ENCODE results near the gene SEMA4B. TPM values are rescaled to one million over a fixed set of nuclear protein-coding genes. Genes with fewer than 3 reads are reported as not detected.

Gene SEMA4B
- total and polyA plus RNA-seq, 2 of the 8 experiments (the other 6 are each of a cell fraction or from before 2014, with no cell fraction given) = 42.7 to 43.0 TPM

DNA sequence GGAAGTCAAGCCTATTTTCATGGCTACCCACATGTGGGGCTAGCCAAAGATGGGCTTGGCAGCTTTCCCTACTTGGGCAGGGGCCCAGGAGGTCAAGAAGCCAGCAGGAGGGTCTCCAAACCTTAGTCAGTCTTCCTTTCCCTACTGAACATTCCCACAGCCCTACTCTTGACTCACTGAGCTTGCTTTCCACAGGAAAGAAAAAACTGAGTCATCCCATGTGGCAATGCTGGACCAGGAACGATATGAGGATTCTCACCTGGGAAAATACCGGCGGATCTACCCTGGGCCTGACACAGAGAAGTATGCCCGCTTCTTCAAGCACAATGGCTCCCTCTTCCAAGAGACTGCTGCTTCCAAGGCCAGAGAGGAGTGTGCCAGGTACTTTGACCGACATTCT is 60.7 kb downstream of the SEMA4B start:
- Histone ChIP-seq H3K79me2 (ENCODE audit: control insufficient read depth in 1 of 2, insufficient read depth in 2 of 2, low read length in 2 of 2) (peaks cover 3 to 15% of the 10 kb centered on the region in 2 experiments; a peak in 3 of 4 replicates), H4K8ac (ENCODE audit: extremely low read depth, insufficient read depth, low read length) (0 out of 2 replicates have a peak overlapping the region, but pooled peaks have one; percentile 25), H3K56ac (replicated peaks; ENCODE audit: insufficient read length, low read depth, low read length) (no peak overlapping the region), H3K4me2 (ENCODE audit: insufficient read depth in 1 of 2, low read depth in 2 of 2, low read length in 2 of 2) (no peak overlapping the region), H2BK20ac (ENCODE audit: low read length) (no peak overlapping the region), H2AK5ac (ENCODE audit: low read depth, low read length) (no peak overlapping the region), H3K9ac (replicated peaks in 1 of 4; ENCODE audit: extremely low read depth in 1 of 4, low read depth in 3 of 4, low read length in 3 of 4) (no peak overlapping the region), H2BK12ac (ENCODE audit: low read depth, low read length) (no peak overlapping the region), H3K27me3 (replicated peaks in 1 of 4; ENCODE audit: control insufficient read depth in 3 of 4, extremely low read depth in 1 of 4, insufficient read depth in 3 of 4, low read length in 3 of 4) (no peaks in the 10 kb centered on the region), H4K5ac (ENCODE audit: insufficient read length, low read depth, low read length) (no peak overlapping the region), H3K14ac (ENCODE audit: insufficient read length) (no peak overlapping the region), H3K36me3 (ENCODE audit: control insufficient read depth in 2 of 4, insufficient read depth in 4 of 4, low read length in 3 of 4) (no peaks in the 10 kb centered on the region), H2BK5ac (ENCODE audit: low read depth, low read length) (no peak overlapping the region), H3K4ac (replicated peaks; ENCODE audit: insufficient read length, low read depth, low read length) (no peak overlapping the region), H3K27ac (ENCODE audit: low read depth, low read length) (no peak overlapping the region), H3K23me2 (ENCODE audit: low read depth, low read length) (peaks cover 10% of the 10 kb centered on the region), H3K79me1 (ENCODE audit: low read depth, low read length) (no peaks in the 10 kb centered on the region), H3K9me3 (ENCODE audit: insufficient read depth in 2 of 2, low read depth in 1 of 2, low read length in 1 of 2) (no peaks in the 10 kb centered on the region), H2BK15ac (ENCODE audit: low read length) (no peak overlapping the region), H2BK120ac (replicated peaks; ENCODE audit: low read depth, low read length) (no peak overlapping the region), H4K91ac (replicated peaks; ENCODE audit: insufficient read length, low read length) (no peak overlapping the region), H3K4me3 (ENCODE audit: extremely low read depth in 1 of 4, insufficient read depth in 2 of 4, low read depth in 3 of 4, low read length in 4 of 4) (no peak overlapping the region), H3K4me1 (replicated peaks in 1 of 4; ENCODE audit: control insufficient read depth in 3 of 4, insufficient read depth in 4 of 4, low read length in 3 of 4) (peaks cover 0 to 7% (median 3%) of the 10 kb centered on the region in 4 experiments; a peak in 5 of 7 replicates), H2AFZ (ENCODE audit: low read length) (no peak overlapping the region), H4K20me1 (replicated peaks in 1 of 2; ENCODE audit: control insufficient read depth in 1 of 2, insufficient read depth in 2 of 2, low read length in 2 of 2) (no peaks in the 10 kb centered on the region), H3K23ac (ENCODE audit: insufficient read length) (no peak overlapping the region), H3K18ac (ENCODE audit: extremely low read depth, low read length) (no peak overlapping the region)
- FAIRE-seq = no peak
- 90% methylated on average over 5 of the region's 5 CpGs; no CpG with 5 or more reads in 1 of the 2 experiments for WGBS, 2 experiments (ENCODE audit: extremely low coverage in 1 of 2, insufficient coverage in 1 of 2, insufficient read length in 1 of 2, insufficient replicate concordance in 2 of 2, low coverage in 1 of 2, low lambda C conversion rate in 2 of 2, missing lambda C conversion rate in 1 of 2)
- ChIA-PET CTCF (ENCODE audit: partially characterized antibody) (interaction anchor here (0.7 to 2.4 kb wide), 7 partner anchors 9 to 903 kb away, joined by 3 to 10 read pairs (median 4); partner anchors contain the start of genes CIB1, GDPGP1 and TTLL13), POLR2A (ENCODE audit: partially characterized antibody) (interaction anchor here (1.1 to 1.7 kb wide), 2 partner anchors 11 to 28 kb away, joined by 4 to 7 read pairs; partner anchors contain the start of genes CIB1 and GDPGP1)
- TF ChIP-seq, protein P1, sequence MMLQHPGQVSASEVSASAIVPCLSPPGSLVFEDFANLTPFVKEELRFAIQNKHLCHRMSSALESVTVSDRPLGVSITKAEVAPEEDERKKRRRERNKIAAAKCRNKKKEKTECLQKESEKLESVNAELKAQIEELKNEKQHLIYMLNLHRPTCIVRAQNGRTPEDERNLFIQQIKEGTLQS (IDR thresholded peaks at IDR 0.05; ENCODE audit: insufficient read depth, low read depth, low read length) = no peak
- TF ChIP-seq TAF1 (IDR thresholded peaks at IDR 0.05; ENCODE audit: low read depth, low read length) (no peak), CREB1 (IDR thresholded peaks at IDR 0.05) (no peak), EZH2 (IDR thresholded peaks at IDR 0.05; ENCODE audit: low read depth, low read length, severe bottlenecking) (no peak), CHD1 (IDR thresholded peaks at IDR 0.05; ENCODE audit: low read depth, low read length) (no peak), EGR1 (IDR thresholded peaks at IDR 0.05; ENCODE audit: borderline replicate concordance, low read depth, low read length) (no peak), POLR2AphosphoS5 (IDR thresholded peaks at IDR 0.05; ENCODE audit: low read depth, low read length) (no peak), SP2 (IDR thresholded peaks at IDR 0.05; ENCODE audit: low read length) (no peak), TBP (IDR thresholded peaks at IDR 0.05; ENCODE audit: low read depth, low read length) (no peak), SUZ12 (IDR thresholded peaks at IDR 0.05; ENCODE audit: low read length) (no peak), BRCA1 (IDR thresholded peaks at IDR 0.05; ENCODE audit: low read depth, low read length) (no peak), RFX5 (IDR thresholded peaks at IDR 0.05; ENCODE audit: borderline replicate concordance, low read depth, low read length) (no peak)
- no peak for DNase-seq (ENCODE audit: low read depth in 1 of 2, low spot score in 2 of 2)
